NCI-H2081 (cell line): Measurements from ENCODE around the gene SLC51B.
"Not testable (repeated sequence)": the region's sequence is repeated elsewhere in the genome, so short reads cannot be mapped to it uniquely, and the experiment has no call there.

Source experiments
- DNase-seq, 2 experiments: peaks; one replicate each; lab custom pipeline; 2025; lab: John Stamatoyannopoulos, UW

The SLC51B gene

DNA sequence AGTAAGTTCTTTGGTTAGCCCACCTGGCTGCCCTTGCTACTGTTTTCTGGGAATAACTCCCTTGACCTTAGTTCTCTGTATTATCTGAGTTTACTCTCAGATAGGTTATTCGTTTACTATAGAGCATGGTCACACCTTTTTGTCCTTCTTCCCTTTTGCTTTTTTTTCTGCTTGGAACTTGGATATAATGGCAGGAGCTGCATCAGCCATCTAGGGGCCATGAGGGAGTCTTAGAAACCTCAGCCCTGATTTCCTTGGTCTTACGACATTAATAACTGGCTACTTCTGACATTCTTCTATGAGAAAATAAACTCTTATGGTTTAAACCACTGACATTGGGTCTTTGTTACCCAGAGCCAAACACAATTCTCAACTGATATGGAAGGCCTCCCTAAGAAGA lies 3.4 kb upstream of the SLC51B start:
- no peak for DNase-seq

DNA sequence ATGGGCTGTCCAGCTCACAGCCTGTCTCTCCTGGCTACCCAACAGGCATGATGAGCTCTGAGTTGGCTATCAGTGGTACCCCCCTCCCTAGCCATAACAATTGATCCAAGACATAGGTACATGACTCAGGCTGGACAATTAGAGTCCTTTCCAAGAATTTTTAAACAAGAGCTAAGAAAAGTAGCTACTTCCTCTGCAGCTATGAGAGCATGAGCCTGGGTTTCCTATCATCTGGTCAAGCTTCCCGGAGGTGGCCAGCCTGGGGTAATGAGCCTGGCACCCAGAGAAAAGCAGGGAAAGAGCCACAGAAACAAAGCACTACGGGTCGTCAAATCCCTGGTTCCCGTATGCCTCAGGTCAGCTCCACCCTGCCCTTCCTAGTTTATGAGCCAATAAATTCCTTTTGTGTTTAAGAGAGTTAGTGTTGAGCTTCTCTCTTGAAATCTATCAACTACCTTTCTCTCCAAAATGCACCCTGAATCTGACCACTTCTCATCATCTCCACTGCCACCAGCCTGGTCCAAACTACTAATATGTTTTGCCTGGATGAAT lies 2.3 kb upstream of the SLC51B start:
- no peak for DNase-seq

DNA sequence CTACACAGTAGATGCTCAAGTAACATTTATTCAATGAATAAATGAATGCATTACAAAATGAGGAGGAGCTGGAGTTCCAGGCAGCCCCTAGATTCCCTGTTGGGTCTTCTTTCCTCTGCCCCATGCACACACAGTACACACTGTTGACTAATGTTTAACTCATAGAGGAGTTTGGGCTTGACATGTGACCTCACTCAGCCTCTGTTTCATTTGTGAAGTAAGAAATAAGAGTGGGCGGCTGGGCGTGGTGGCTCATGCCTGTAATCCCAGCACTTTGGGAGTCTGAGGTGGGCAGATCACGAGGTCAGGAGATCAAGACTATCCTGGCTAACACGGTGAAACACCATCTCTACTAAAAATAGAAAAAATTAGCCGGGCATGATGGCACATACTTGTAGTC lies 969 bp upstream of the SLC51B start:
- not testable (repeated sequence) for DNase-seq

DNA sequence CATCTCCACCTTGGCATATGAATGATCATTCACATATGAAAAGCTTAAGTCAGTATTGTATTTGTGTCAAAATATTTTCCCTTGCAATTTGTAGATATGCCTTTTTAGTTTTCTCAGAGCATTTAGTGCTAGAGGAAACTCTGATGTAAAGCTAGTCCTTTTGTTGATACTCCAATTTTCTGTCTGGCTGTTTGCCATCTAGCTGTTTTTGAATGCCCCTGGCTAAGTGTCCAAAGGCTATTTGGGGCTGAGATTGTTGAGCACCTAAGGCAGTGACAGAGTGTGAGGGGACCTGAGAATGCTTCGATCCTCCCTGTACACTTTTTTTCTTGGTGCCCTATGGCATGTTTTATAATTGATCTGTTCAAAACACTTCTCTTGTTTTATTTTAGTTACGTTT lies 3.1 kb downstream of the SLC51B start:
- DNase-seq = peak in 1 of 2 experiments; percentile 18

DNA sequence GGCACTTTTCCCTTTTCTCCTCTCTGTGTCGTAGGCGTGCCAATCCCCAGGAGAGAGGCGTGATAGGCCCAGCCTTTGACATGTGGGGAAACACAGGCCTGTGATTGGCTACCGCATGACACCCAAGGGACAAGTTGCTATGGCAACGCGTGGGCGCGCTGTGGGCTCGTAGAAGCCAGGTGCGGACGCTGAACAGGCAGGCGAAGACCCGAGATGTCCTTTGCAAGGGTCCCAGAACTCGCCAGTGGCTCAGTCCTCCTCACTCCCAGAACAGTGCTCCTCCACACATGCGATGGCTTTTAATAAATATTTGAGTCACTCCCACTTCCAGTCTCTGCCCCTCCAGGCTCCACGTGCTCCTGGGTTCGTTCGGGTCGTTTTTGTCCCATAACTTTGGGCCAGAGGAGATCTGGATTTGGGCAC lies 4.2 kb downstream of the SLC51B start:
- DNase-seq = peak; percentile 97

DNA sequence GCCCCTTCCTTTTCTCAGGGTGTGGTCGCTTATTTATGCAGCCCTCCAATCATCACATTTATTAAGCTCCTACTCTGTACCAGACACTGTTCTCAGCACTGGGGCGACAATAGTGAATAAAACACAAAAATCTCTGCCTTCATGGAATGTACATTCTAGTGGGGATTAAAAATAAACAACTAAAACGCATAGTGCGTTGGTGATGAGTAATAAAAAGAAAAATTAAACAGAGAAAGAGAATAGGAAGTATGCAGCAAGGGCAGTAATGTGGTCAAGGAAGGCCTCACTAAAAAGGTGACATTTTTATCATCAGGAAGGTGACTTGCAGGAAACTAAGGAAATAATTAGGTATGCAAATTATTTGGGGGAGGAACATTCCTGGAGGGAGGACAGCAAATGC lies 5.1 kb downstream of the SLC51B start:
- DNase-seq = no peak

DNA sequence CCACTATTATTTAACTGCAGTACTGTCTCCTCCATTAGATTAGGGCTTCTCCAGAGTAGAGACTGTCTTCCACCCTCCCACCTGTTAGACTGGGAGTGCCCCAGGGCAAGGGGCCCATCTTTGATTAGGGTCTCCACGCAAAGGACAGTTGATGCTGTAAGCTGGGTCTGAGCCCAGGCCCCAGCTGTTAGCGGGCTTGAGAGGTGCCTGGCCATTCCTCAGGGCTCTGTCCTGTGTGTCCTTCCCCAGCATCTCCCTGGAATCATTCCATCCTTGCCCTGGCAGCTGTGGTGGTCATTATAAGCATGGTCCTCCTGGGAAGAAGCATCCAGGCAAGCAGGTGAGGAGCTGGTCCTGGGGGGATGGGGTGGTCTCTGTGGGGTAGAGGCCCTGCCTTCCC lies 6.1 kb downstream of the SLC51B start:
- no peak for DNase-seq

DNA sequence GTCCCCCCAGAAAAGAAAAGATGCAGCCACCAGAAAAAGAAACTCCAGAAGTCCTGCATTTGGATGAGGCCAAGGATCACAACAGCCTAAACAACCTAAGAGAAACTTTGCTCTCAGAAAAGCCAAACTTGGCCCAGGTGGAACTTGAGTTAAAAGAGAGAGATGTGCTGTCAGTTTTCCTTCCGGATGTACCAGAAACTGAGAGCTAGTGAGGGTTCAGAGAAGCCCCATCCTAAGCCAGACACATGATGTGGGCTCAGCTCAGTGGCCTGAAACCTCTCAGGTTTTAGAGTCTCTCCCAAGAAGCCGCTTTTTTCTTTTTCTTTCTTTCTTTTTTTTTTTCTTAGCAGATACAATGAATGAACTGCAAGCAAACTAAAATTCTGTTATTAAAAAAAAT lies 7.8 kb downstream of the SLC51B start:
- DNase-seq = no peak

DNA sequence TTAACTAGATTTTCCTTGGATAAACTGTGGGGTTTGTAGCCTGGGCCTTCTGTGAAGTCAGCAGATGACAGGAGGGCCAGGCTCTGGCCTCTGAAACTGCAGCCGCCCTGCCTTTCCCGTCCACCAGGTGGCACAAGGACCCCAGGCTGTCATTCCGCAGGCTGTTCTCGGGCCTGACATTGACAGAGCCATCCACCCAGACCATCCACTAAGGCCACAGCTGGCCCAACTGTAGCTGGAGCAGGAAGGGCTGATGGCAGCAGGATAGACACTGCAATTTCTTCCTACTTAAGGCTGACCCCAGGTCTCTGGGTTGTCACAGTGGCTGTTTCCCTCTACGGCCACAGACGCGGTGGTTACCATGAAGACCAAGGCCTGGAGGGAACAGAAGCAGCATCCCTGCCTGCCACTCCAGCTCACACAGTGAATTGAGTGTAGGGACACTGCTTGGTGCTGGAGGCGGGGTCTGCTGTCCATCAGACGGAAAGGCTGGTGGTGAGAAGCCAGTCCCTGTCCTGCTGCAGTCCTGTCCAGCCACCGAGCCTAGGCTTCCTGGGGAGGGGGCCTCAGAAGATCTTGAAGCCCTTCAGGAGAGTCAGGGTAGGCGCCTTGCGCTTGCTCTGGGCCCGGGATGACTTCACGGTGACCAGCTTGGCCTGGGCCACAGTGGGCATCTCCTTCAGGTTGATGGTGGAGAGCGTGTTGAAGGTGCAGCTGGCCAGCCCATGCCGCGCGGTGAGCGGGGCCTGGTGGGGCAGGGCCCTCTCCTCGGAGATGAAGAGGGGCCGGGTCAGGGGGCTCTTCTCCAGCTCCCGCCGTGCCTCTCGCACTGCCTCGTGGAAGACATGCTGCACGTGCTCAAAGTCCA lies 9.4 kb downstream of the SLC51B start:
- DNase-seq = peak; percentile 40 to 55

DNA sequence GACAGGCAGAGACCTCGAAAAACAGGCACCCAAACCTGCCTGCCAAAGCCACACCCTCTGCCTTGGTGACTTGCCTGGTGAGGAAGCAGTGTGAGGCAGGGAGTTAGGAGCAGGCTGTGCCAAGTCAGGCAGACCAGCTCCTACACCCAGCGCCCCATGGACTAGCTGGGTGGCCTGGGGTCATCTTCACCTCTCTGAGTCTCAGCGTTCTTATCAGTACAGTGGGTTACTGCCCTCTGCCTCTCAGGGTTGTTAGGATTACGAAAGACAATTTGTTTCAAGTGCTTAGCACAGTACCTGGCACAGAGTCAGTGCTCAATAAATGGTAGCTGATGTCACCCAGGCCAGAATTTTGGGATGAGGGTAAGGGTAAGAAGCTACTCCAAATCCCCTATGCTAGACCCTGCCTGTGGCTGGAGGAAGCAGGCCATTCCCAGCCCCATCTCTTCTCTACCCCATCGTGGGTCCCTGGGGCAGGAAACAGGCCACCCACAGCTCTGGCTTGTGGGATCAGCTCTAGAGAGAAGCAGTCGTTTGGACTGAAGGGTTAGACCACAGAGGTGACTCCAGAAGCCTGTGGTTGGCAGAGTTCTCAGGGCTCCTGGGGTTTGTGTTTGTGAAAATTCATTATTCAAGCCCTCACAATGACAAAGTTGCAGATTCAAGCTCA lies 10.1 kb downstream of the SLC51B start:
- no peak for DNase-seq

DNA sequence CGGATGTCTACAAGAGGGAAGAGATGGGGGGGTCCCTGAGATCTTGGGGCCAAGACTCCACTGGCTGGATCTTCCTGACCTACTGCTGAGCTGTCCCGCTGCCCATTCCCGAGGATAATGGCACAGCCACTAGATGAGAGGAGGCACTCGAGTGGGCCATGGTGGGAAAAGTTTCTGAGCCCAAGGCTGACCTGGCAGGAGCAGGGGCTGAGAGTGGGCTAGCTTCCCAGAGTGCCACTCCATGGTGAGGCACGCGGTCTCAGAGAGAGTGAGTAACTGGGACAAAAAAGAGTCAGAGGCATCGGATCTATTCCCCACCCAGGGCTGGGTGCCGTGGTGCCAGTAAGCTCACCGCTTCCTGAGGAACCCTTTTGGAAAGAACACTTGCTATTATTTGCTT lies 10.9 kb downstream of the SLC51B start:
- DNase-seq = no peak

DNA sequence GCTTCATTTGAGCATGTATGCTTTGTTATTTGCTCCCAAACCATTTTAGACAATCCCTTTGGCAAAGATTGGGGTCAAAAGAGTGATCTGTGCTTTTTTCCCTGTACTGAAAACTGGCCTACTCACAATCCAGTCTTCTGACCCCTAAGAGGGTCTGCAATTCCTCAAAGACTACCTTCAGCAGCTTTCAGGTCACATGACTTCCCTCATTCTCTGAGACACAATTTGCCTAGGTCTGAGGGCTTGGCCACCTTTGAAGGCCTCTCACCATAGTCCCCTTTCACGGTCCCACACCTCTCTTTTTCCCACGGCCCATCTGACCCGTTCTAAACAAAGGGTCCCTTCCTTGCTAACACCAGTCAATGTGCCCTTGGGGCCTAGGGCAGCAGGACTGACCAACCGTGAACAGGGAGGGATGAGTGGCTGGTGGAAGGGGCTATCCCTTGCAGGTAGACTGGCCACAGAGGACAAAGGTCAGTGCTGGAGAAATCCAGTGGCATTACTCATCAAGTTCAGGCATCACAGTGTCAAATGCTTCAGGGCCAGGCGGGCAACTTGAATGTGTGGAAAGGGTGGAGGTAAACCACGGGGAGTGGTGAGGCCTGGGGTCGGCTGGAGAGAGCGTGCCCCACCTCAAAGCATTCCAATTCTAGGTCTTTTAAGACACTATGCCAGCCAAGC lies 11.8 kb downstream of the SLC51B start:
- DNase-seq = no peak

DNA sequence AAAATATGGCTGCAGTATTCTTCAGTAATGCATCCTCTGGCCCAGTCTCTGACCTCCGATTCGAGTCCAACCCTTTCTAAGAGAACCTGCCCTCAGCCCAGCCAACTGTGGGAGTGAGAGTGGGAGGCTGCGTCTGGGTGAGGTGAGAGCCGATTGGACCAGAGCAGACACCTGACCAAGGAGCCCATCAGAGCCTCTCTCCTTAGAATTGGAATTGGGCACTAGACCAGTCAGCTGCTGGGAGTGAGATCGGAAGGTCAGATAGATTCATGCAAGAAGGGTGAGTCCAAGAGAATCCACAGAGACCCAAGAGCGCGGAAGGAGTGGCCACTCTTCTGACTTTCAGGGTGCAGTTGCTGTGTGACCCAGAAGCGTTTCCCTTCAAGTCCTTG lies 12.4 kb downstream of the SLC51B start:
- DNase-seq = no peak

DNA sequence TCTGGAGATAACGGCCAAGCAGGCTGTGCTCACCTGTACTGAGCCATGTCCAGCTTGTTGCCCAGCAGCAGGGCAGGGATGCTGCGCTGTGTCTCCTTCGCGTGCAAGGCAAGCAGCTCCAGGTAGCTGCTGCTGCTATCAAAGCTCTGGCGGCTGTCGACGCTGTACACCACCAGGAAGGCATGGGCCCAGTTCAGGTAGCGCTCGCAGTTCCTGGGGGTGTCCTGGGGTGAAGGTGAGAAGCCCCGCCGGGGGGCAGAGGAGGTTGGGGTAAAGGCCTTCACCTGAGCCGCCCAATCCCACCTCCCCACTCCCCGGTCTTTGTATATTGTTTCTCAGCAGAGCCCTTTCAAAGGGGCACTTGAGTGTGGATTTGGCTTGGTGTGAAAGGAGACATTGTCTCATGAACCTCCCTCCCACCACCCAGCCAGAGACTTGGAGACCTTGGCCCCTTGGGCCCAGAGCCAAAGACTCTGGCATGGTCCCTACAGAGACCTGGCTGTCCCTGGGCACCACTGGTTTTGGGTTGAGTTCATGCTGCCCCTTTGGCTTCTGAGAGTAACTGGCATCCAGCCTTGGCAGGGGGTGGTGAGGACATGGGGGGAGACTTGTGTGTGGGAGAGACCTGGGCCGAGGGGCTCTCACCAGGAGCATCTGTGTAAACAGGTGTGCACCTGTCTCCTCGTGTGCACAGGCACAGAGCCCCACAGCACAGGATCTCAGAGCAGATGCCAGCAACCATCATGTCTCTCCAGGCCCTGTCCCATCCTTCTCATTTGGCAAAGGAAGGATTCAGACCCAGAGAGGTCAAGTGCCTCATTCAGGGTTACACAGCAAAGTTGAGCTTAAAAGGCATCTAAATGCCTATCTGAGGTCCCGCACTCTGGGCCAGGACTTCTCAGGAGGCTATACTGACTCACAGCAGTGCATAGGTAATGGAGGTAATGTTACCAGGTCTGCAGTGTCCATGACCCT lies 13.5 kb downstream of the SLC51B start:
- no peak for DNase-seq

DNA sequence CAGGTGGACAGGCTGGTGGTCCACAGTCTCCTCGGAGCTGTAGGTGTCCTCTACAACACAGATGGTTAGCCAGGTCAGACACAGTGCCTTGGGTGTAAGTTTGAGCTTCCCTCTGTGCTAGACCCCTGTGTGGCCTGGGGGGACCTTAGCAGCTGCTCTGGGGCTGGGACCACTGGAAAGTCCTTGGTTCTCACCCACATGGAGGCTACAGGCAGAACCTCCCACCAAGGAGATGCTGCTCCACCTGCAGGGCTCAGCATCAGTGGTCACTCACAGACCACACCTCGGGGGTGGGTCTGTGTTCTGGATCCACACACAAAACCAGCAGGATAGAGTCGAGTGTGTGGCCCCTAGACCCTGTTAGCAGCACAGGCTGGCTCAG lies 14.2 kb downstream of the SLC51B start:
- no peak for DNase-seq

DNA sequence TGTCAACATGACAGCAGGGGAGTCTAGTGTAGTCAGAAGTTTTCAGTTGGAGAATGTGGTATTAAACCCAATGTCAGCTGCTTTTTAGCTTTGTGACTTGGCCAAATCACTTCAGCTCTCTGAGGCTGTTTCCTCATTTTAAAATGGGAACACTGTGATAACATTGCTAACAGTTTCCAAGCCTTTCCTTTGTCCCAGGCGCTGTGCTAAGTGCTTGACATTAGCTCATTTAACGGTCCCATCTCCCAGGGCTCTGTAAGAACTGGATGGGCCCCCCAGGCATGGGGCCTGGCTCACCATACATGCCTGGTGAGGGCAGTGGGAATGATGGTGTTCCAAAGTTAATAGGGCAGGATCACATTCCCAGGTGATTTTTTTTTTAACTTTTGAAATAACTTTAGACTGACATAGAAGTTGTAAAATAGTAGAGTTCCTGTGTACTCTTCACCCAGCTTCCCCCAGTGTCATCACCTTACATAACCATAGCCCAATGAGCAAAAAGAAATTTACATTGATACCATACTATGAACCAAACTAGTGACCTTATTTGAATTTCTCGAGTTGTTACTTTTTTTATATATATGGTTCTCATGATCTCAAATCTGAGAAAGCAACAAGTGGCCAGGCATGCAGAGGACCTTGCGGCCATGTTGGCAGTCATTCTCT lies 14.9 kb downstream of the SLC51B start:
- DNase-seq = no peak

DNA sequence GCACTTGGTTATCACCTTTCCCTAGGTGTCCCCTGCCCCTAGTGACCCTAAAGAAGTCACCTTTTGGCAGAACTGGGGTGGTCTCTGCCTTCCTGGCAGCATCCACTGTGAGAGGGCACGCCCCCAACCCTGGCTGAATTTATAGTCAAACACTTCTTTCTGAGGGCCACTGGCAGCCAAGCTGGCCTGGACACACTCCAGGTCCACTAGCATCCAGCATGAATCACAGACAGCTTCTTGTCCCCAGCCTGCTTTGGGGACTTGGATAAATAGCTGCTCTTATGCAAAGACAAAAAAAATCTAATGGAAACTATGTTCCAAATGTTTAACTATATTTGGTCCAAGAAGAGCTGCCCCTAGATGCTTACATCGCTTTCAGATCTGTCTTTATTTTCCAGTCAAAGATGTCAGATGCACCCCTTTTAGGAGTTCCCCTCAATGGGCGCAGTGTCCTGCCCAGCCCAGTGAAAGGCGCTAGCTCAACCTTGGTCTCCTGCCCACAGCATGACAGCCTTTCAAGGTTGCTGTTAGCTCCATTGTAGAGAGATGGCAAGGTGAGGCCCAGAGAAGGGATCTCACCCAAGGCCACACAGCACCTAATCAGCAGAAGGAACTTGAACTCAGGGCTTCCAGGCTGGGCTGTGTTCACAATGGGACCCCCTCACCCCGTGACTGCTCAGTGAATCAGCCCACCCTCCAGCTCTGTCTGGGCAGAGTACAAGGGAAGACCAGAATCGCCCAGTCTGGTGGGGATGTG lies 15.6 kb downstream of the SLC51B start:
- DNase-seq = no peak

DNA sequence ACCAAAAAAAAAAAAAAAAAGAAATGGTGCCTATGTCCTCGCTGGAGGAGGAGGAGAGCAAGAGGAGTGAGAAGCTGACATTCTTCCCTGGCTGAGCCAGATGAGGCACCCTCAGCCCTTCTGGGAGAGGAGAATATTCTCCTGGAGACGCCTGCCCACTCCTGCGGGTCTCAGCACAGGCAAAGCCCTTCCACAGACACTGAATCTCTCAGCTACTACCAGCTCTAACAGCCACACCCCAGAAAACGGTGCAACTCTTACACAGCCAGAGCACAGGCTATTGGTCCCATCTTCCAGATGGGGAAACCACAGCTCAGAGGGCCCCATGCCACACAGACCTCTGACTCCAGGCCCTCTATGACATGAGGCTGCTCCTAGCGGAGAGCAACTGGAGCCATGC lies 16.9 kb downstream of the SLC51B start:
- no peak for DNase-seq

DNA sequence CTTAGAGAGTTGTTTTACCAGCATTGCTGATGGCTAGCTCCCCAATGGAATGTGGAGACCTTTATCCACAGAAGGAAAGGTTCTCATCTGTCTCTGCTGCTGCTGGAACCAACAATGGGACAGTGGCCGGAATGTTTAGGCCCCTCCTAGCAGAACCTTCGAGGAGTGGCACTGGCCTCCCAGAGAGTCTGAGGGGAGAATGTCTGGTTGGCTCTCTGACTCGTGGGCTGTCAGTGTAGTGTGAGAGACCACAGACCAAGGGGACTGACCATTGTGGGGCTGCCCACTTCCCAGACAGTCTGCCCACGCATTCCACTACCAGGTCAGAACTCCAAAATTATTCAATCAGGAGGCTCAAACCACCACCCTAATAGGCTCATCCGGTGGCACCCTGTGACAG lies 17.5 kb downstream of the SLC51B start:
- no peak for DNase-seq

DNA sequence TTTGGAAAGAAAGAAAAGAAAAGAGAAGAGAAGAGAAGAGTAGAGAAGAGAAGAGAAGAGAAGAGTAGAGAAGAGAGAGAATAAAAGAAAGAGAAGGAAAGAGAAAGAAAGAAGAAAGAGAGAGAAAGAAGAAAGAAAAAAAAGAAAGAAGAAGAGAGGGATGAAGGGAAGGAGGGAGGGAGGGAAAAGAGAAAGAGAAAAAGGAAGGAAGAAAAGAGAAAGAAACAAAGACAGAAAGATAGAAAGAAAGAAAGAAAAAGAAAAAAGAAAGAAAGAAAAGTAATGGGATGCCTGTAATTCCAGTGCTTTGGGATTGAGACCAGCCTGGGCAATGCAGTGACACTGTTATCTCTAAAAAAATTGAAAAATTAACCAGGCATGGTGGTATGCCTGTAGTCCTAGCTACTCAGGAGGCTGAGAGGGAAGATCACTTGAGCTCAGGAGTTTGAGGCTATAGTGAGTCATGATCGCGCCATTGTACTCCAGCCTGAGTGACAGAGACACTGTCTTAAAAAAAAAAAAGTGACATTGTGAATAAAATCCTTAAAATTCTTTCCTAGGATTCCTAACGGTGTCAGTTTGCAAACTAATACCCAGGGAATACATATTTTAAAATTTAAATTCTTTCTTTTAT lies 20.9 kb downstream of the SLC51B start:
- DNase-seq = no peak
